ENCODE results near the gene NR4A3.

GRCh38 chr9:99778836-99779235 lies 42.8 kb upstream of the NR4A3 start:
- no peak for TF ChIP-seq CTCF (IDR thresholded peaks at IDR 0.05; ENCODE audit: poor library complexity)
- TF ChIP-seq EZH2 (IDR thresholded peaks at IDR 0.05; ENCODE audit: borderline replicate concordance) = no peak
- TF ChIP-seq EZH2phosphoT487 (IDR thresholded peaks at IDR 0.05; ENCODE audit: low read depth, severe bottlenecking, unreplicated experiment) = no peak

Measured in hepatocyte (in vitro differentiated cells).